Sigmoid colon (tissue), 7 donors: Measurements from ENCODE around the gene MME. TPM values are rescaled to one million over a fixed set of nuclear protein-coding genes. Genes with fewer than 3 reads are reported as not detected.

ENCODE experiments used
- DNase-seq: peaks from one replicate; pipeline ENCODE4 v3.0.0-alpha.2; 2019
- H3K27ac ChIP-seq, 4 donors: fragments of 200-600 bp; sonication (generic); one replicate each; pipeline ENCODE4 v1.5.1; 2016 to 2019; ENCODE audit warnings: mild to moderate bottlenecking in 1 of 4
- H3K27me3 ChIP-seq, 3 donors: fragments of 200-600 bp; sonication (generic); one replicate each; pipeline ENCODE4 v1.5.1; 2019; ENCODE audit warnings: mild to moderate bottlenecking in 1 of 3
- H3K36me3 ChIP-seq, 4 donors: fragments of 200-600 bp; sonication (generic); one replicate each; pipeline ENCODE4 v1.5.1; 2016 to 2019
- H3K4me1 ChIP-seq, 4 donors: fragments of 200-600 bp; sonication (generic); one replicate each; pipeline ENCODE4 v1.5.1; 2017 to 2019
- H3K4me3 ChIP-seq, 4 donors: fragments of 200-600 bp; sonication (generic); one replicate each; pipeline ENCODE4 v1.5.1; 2017 to 2019; ENCODE audit warnings: mild to moderate bottlenecking in 2 of 4, moderate library complexity in 1 of 4
- H3K9me3 ChIP-seq, 4 donors: fragments of 200-600 bp in 3 of 4; sonication (generic) in 3 of 4; one replicate each; pipeline versions ENCODE4 v1.5.1 to v1.6.1; 2013 to 2019
- EP300 ChIP-seq, 4 donors: sonication (generic); formaldehyde crosslinking; IDR thresholded peaks; one replicate each; pipeline ENCODE4 v1.6.1; 2017; ENCODE audit warnings: antibody characterized with exemption in 4 of 4
- POLR2A ChIP-seq, 2 donors: fragments of 450-650 bp; IDR thresholded peaks; one replicate each; pipeline ENCODE4 v1.6.1; 2016; ENCODE audit warnings: antibody characterized with exemption in 2 of 2, mild to moderate bottlenecking in 2 of 2, moderate library complexity in 2 of 2
- POLR2AphosphoS5 ChIP-seq, 4 donors: sonication (generic); formaldehyde crosslinking; IDR thresholded peaks; one replicate each; pipeline ENCODE4 v1.6.1; 2017; ENCODE audit warnings: antibody characterized with exemption in 4 of 4
- WGBS, 2 donors: extraction: QIAGEN DNeasy Blood & Tissue Kit; methylation state at CpG; one replicate each; pipeline ENCODE4 v1.1.7; 2013; 5-methylcytosine and 5-hydroxymethylcytosine counted together
- intact Hi-C: fragments of 100-400 bp; cut with DNase I; formaldehyde crosslinking; loops from one replicate; pipeline ENCODE4 v1.15.1; 2023
- polyA plus RNA-seq, 3 donors: library from polyadenylated mRNA; stranded (reverse); fragments of 200-250 nt; gene quantifications; one replicate each; pipeline ENCODE4 v1.2.3, GENCODE V29; 2013
- total RNA-seq, 4 donors: library from RNA; depleted of rRNA; stranded (reverse); fragments of >200 nt; gene quantifications; one replicate each; pipeline ENCODE4 v1.1.0, GENCODE V29; 2016
- TF ChIP-seq, protein P1 (sequence below), 4 experiments: fragments of 450-650 bp in 3 of 4; fragments of 200-600 bp in 1 of 4; IDR thresholded peaks; one replicate each; pipeline ENCODE4 v1.5.1; 2016 to 2019; ENCODE audit warnings: antibody characterized with exemption in 4 of 4, mild to moderate bottlenecking in 3 of 4, moderate library complexity in 2 of 4
- donor health status: healthy with polysubstance abuse.
- donor health status: Bipolar disorder and iron deficiency.
- donor health status: healthy.

MME gene
- total and polyA plus RNA-seq, 7 donors = 0.46 to 5.0 (median 1.1) TPM

DNA sequence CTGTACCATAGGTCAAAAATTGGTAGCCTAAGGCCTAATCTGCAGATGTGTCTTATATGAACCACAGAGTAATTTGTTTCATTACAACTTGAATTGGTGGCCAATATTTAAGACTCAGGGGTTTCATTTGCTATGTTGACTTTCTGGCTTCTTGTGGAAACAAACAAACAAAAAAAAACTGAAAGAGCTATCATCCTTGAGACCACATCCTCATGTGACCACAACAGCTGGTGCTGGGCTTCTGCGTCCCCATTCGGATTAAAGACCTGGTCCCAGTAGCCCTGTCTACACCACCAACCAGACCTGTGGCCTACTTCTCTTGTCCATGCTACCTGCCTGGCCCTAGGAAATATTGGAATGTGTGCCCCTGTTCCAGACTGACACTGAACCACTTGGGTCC is 151.7 kb downstream of the MME start:
- H3K9me3 ChIP-seq = no peaks in the 10 kb centered on the region
- H3K36me3 ChIP-seq = no peaks in the 10 kb centered on the region
- peaks cover 0 to 20% (median 18%) of the 10 kb centered on the region in 4 donors for H3K4me1 ChIP-seq
- no peaks in the 10 kb centered on the region for H3K27me3 ChIP-seq
- H3K27ac ChIP-seq = peak overlapping the region in 3 of 4 donors; percentile 54 to 76 (median 72)
- no peak for DNase-seq
- 76 to 85% methylated on average over 2 of the region's 2 CpGs for WGBS, 2 donors
- TF ChIP-seq POLR2AphosphoS5 (IDR thresholded peaks at IDR 0.05) = no peak
- TF ChIP-seq, protein P1, sequence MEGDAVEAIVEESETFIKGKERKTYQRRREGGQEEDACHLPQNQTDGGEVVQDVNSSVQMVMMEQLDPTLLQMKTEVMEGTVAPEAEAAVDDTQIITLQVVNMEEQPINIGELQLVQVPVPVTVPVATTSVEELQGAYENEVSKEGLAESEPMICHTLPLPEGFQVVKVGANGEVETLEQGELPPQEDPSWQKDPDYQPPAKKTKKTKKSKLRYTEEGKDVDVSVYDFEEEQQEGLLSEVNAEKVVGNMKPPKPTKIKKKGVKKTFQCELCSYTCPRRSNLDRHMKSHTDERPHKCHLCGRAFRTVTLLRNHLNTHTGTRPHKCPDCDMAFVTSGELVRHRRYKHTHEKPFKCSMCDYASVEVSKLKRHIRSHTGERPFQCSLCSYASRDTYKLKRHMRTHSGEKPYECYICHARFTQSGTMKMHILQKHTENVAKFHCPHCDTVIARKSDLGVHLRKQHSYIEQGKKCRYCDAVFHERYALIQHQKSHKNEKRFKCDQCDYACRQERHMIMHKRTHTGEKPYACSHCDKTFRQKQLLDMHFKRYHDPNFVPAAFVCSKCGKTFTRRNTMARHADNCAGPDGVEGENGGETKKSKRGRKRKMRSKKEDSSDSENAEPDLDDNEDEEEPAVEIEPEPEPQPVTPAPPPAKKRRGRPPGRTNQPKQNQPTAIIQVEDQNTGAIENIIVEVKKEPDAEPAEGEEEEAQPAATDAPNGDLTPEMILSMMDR (IDR thresholded peaks at IDR 0.05) = no peak
- TF ChIP-seq EP300 (IDR thresholded peaks at IDR 0.05) = no peak
- TF ChIP-seq POLR2A (IDR thresholded peaks at IDR 0.05) = no peak
- H3K4me3 ChIP-seq = no peak overlapping the region
- intact Hi-C loops = no loop called here

DNA sequence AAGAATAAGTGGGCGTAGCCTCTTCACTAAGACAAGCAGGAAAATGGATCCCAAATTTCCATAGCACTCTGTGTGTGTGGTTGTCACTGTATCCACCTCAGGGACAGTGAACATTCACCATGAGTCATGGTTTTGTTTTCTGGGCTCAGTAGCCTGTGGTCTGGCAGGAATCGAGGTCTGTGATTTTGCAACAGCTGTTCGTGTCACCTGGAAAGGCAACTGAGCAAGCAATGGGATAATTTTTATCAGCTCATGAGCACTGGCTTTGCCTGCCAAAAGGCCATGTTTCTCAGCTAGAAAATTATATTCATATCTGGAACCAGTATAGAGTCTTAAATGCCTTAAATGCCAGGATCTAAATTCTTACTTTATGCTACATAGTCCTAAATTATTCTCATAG is 152.5 kb downstream of the MME start:
- Histone ChIP-seq H3K9me3 (no peaks in the 10 kb centered on the region), H3K27ac (peak overlapping the region; percentile 54 to 76 (median 74)), H3K36me3 (no peaks in the 10 kb centered on the region), H3K4me3 (no peak overlapping the region), H3K4me1 (peaks cover 0 to 20% (median 18%) of the 10 kb centered on the region in 4 donors), H3K27me3 (no peaks in the 10 kb centered on the region)
- 72 to 73% methylated on average over 3 of the region's 3 CpGs for WGBS, 2 donors
- intact Hi-C loops = no loop called here
- no peak for TF ChIP-seq POLR2A (IDR thresholded peaks at IDR 0.05)
- TF ChIP-seq EP300 (IDR thresholded peaks at IDR 0.05) = peak in 2 of 4 donors; percentile 47
- peak; percentile 27 to 72 (median 60) for TF ChIP-seq POLR2AphosphoS5 (IDR thresholded peaks at IDR 0.05)
- TF ChIP-seq, protein P1 (IDR thresholded peaks at IDR 0.05) = no peak
- peak; percentile 86 for DNase-seq

DNA sequence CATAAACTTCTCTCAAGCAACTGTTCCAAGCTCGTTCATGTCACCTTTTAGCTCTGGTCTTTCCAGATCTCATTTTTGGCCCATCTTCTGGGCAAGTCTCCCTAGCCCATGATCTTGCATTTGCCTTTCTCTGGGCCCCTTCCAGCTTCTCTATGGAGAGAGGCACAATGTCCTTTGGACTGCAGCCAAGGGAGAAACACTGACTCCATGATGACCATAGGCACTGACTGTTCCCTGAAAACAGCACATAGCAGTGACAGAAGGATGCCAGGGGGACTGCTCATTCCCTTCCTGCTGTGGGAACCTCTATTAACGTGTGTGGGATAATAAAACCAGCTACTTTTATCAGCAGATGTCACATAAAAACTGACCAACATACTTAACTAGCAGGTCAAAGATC is 153.1 kb downstream of the MME start:
- Histone ChIP-seq H3K9me3 (no peaks in the 10 kb centered on the region), H3K4me3 (no peak overlapping the region), H3K27me3 (no peaks in the 10 kb centered on the region), H3K36me3 (no peaks in the 10 kb centered on the region), H3K27ac (peak overlapping the region; percentile 54 to 76 (median 74)), H3K4me1 (peaks cover 0 to 20% (median 18%) of the 10 kb centered on the region in 4 donors)
- WGBS, 2 donors = 45 to 61% methylated on average over 2 of the region's 2 CpGs
- no peak for TF ChIP-seq POLR2A (IDR thresholded peaks at IDR 0.05)
- TF ChIP-seq, protein P1 (IDR thresholded peaks at IDR 0.05) = no peak
- TF ChIP-seq EP300 (IDR thresholded peaks at IDR 0.05) = peak; percentile 58 to 91 (median 69)
- peak; percentile 59 to 82 (median 71) for TF ChIP-seq POLR2AphosphoS5 (IDR thresholded peaks at IDR 0.05)
- DNase-seq = peak; percentile 90
- intact Hi-C loops = no loop called here

Other genes starting within 250 kb of the MME start
- not detected for gene STRIT1, start 213.4 kb downstream of the MME start, total RNA-seq
- gene STRIT1, start 213.4 kb downstream of the MME start, polyA plus RNA-seq = 1 to 10 TPM in 1 of 3 donors, not detected in 2; 2.4 TPM